A673 (cell line): ENCODE results near the gene SH3BP2. TPM values are rescaled to one million over a fixed set of nuclear protein-coding genes. Genes with fewer than 3 reads are reported as not detected.

Experiments used
- BruUV-seq: library from RNA; stranded (reverse); fragments of 400-500 nt; replicated peaks from 2 replicates; lab custom pipeline; 2021; lab: Mats Ljungman, UMichigan
- CTCF ChIA-PET: fragments of 300-600 bp; sonication (Branson Sonifier 250); formaldehyde crosslinking; loops from one replicate; lab custom pipeline; 2022; ENCODE audit warnings: antibody characterized with exemption; lab: Charles Lee
- POLR2A ChIA-PET: fragments of 300-600 bp; sonication (Branson Sonifier 250); formaldehyde crosslinking; loops from one replicate; lab custom pipeline; 2022; ENCODE audit warnings: antibody characterized with exemption; ENCODE audit not compliant: low non-redundant PET; lab: Charles Lee
- DNase-seq: peaks from one replicate; pipeline ENCODE4 v3.0.0-alpha.2; 2015; ENCODE audit warnings: low spot score
- H3K27ac ChIP-seq: fragments of 200-600 bp; sonication (generic); 2 replicates; pipeline ENCODE4 v1.5.1; 2016; ENCODE audit warnings: mixed run types, low read depth, mild to moderate bottlenecking, mixed read lengths, antibody characterized with exemption, low read length; ENCODE audit not compliant: poor library complexity, severe bottlenecking
- H3K27me3 ChIP-seq: fragments of 200-600 bp; sonication (generic); replicated peaks from 2 replicates; pipeline ENCODE4 v1.6.1; 2017; ENCODE audit warnings: mixed run types, low read depth, mild to moderate bottlenecking, mixed read lengths, antibody characterized with exemption, low read length; ENCODE audit not compliant: insufficient read depth, poor library complexity
- H3K36me3 ChIP-seq: fragments of 200-600 bp; sonication (generic); 2 replicates; pipeline ENCODE4 v1.6.1; 2016; ENCODE audit warnings: mixed run types, mild to moderate bottlenecking, mixed read lengths, antibody characterized with exemption, low read length; ENCODE audit not compliant: insufficient read depth, poor library complexity, severe bottlenecking
- H3K4me1 ChIP-seq: fragments of 200-600 bp; sonication (generic); 2 replicates; pipeline ENCODE4 v1.6.1; 2017; ENCODE audit warnings: mixed run types, mild to moderate bottlenecking, mixed read lengths, antibody characterized with exemption, low read length; ENCODE audit not compliant: insufficient read depth, poor library complexity, severe bottlenecking
- H3K4me3 ChIP-seq: fragments of 200-600 bp; sonication (generic); 2 replicates; pipeline ENCODE4 v1.5.1; 2016; ENCODE audit warnings: low read depth, mixed run types, mild to moderate bottlenecking, mixed read lengths, low read length; ENCODE audit not compliant: poor library complexity, severe bottlenecking
- H3K9me3 ChIP-seq: fragments of 200-600 bp; sonication (generic); 2 replicates; pipeline ENCODE4 v1.6.1; 2016; ENCODE audit warnings: mixed run types, low read depth, mild to moderate bottlenecking, mixed read lengths, antibody characterized with exemption, low read length; ENCODE audit not compliant: poor library complexity, severe bottlenecking
- EZH2 ChIP-seq: fragments of 200-600 bp; sonication (generic); IDR thresholded peaks from 2 replicates; pipeline ENCODE4 v1.6.1; 2017; ENCODE audit warnings: borderline replicate concordance, low read depth, mild to moderate bottlenecking, mixed read lengths, antibody characterized with exemption, low read length; ENCODE audit not compliant: poor library complexity, severe bottlenecking
- intact Hi-C: fragments of 100-400 bp; cut with micrococcal nuclease; formaldehyde crosslinking; loops from one replicate; pipeline ENCODE4 v1.10.0; 2022; ENCODE audit not compliant: unreplicated experiment
- total RNA-seq: library from RNA; stranded (reverse); gene quantifications from 2 replicates; pipeline ENCODE4 v1.2.3, GENCODE V29; 2021
- TF ChIP-seq, protein P1 (sequence below): fragments of 300-800, 200-600 bp; sonication (generic); conservative IDR thresholded peaks from 2 replicates; pipeline ENCODE4 v1.5.1; 2017; ENCODE audit warnings: low read depth, mild to moderate bottlenecking, antibody characterized with exemption, low read length, moderate library complexity, mixed read lengths

Gene SH3BP2
- total RNA-seq, 1 experiment from 2014 or later, result 34.4 TPM

DNA sequence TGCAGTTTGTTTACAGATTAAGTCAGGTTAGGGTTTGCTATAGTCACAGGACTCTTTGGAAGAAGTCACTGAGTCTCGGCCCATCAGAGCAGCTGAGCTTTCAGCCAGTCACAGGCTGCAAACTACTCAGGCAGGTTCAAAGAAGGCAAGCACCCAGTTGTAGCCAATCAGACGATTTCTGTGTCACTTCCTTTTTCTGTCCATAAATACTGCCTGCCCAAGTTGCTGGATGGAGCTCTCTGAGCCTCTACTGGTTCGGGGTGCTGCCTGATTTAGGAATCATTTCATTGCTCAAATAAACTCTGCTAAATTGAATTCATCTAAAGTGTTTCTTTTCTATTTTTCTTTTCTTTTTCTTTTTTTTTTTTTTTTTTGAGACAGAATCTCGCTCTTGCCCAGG is 7.3 kb upstream of the SH3BP2 start:
- Histone ChIP-seq H3K36me3 (no peaks in the 10 kb centered on the region), H3K4me3 (no peak overlapping the region), H3K27ac (no peak overlapping the region), H3K4me1 (no peaks in the 10 kb centered on the region), H3K9me3 (no peaks in the 10 kb centered on the region), H3K27me3 (no peaks in the 10 kb centered on the region)
- no peak for DNase-seq
- CTCF ChIA-PET, result no interaction called here
- POLR2A ChIA-PET, result no interaction called here
- TF ChIP-seq, protein P1, sequence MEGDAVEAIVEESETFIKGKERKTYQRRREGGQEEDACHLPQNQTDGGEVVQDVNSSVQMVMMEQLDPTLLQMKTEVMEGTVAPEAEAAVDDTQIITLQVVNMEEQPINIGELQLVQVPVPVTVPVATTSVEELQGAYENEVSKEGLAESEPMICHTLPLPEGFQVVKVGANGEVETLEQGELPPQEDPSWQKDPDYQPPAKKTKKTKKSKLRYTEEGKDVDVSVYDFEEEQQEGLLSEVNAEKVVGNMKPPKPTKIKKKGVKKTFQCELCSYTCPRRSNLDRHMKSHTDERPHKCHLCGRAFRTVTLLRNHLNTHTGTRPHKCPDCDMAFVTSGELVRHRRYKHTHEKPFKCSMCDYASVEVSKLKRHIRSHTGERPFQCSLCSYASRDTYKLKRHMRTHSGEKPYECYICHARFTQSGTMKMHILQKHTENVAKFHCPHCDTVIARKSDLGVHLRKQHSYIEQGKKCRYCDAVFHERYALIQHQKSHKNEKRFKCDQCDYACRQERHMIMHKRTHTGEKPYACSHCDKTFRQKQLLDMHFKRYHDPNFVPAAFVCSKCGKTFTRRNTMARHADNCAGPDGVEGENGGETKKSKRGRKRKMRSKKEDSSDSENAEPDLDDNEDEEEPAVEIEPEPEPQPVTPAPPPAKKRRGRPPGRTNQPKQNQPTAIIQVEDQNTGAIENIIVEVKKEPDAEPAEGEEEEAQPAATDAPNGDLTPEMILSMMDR, result no peak
- no peak for TF ChIP-seq EZH2
- intact Hi-C loops, result no loop called here
- BruUV-seq, result no TSS peak

DNA sequence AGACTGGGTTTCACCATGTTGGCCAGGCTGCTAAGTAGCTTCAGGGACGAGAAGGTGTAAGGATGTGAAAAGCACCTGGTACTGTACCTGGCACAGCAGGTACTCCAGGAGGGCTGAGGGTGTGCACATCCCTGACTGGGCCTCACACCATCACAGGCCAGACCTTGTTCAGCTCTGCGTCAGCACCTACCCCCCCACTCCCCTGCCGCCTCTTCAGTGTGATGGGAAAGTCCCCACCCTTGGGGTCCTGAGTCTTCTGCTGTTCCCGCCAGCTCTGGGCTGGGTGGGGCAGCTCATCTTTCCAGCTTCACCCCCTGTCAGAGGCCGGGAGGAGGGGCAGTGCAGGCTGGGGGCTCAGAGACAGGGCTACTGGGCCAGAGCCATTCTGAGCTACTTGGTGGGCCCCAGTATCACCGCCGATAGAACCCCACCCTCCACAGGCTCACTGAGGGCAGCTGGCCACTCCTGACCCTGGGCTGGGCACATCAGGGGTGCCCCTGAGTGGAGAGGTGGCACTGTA is 6.7 kb upstream of the SH3BP2 start:
- no peak overlapping the region for H3K27ac ChIP-seq
- CTCF ChIA-PET, result no interaction called here
- no peaks in the 10 kb centered on the region for H3K36me3 ChIP-seq
- H3K4me1 ChIP-seq, result no peaks in the 10 kb centered on the region
- intact Hi-C loops, result no loop called here
- no TSS peak for BruUV-seq
- TF ChIP-seq, protein P1, result no peak
- TF ChIP-seq EZH2, result no peak
- H3K4me3 ChIP-seq, result no peak overlapping the region
- H3K9me3 ChIP-seq, result no peaks in the 10 kb centered on the region
- H3K27me3 ChIP-seq, result no peaks in the 10 kb centered on the region
- POLR2A ChIA-PET, result no interaction called here
- no peak for DNase-seq

DNA sequence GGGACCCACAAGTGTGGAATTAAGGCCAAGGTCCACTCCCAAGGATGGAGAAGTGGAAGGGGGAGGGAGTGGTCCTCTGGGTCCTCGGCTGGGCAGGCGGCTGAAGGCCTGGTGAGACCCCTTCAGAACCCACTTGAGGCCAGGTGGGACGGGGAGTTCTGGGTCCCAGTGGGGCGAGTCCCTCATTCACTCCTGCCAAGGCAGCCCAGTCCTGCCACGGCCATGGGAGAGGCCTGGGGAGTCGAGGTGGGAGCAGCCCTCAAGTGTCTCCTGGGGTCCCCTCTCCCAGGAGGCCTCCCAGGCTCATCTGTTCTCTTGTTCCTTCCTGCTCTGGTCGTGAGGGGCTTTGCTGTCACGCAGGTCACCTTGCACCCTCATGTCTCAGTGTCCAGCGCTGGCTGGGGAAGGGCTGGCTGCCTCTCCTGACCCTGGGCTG is 6.1 kb upstream of the SH3BP2 start:
- Histone ChIP-seq H3K4me3 (no peak overlapping the region), H3K9me3 (no peaks in the 10 kb centered on the region), H3K27me3 (no peaks in the 10 kb centered on the region), H3K4me1 (no peaks in the 10 kb centered on the region), H3K36me3 (no peaks in the 10 kb centered on the region), H3K27ac (no peak overlapping the region)
- intact Hi-C loops, result no loop called here
- ChIA-PET CTCF (no interaction called here), POLR2A (interaction anchor here (0.6 kb wide), 1 partner anchor 66 kb away, joined by 7 read pairs; no protein-coding TSS in a partner anchor)
- no peak for DNase-seq
- TF ChIP-seq, protein P1, result no peak
- no peak for TF ChIP-seq EZH2
- no TSS peak for BruUV-seq
